Right lobe of liver (tissue), 6 donors: ENCODE results near the gene APBA2. TPM values are rescaled to one million over a fixed set of nuclear protein-coding genes. Genes with fewer than 3 reads are reported as not detected.

Source experiments
- ATAC-seq, 4 donors: fragments of 200-7000 bp; cut with Tn5 transposase; one replicate each; pipeline ENCODE4 v1.9.1; 2020; ENCODE audit warnings: mild to moderate bottlenecking in 4 of 4, moderate library complexity in 4 of 4
- DNase-seq, 3 donors: peaks; one replicate each; pipeline ENCODE4 v3.0.0-alpha.2; 2020
- H3K27ac ChIP-seq, 3 donors: fragments of 200-600 bp; one replicate each; pipeline ENCODE4 v1.8.0; 2022
- H3K27me3 ChIP-seq, 2 donors: fragments of 200-600 bp; one replicate each; pipeline ENCODE4 v1.8.0; 2022
- H3K36me3 ChIP-seq, 4 donors: fragments of 200-600 bp; sonication (generic) in 1 of 4; one replicate each; pipeline versions ENCODE4 v1.5.1 to v1.8.0; 2017 to 2022; ENCODE audit warnings: control low read depth in 1 of 4
- H3K4me1 ChIP-seq, 4 donors: fragments of 200-600 bp; sonication (generic) in 1 of 4; one replicate each; pipeline versions ENCODE4 v1.5.1 to v1.8.0; 2017 to 2022; ENCODE audit warnings: control low read depth in 1 of 4
- H3K4me3 ChIP-seq, 3 donors: fragments of 200-600 bp; one replicate each; pipeline ENCODE4 v1.8.0; 2022
- H3K9me3 ChIP-seq, 4 donors: fragments of 200-600 bp; sonication (generic) in 1 of 4; one replicate each; pipeline versions ENCODE4 v1.5.1 to v1.8.0; 2017 to 2022; ENCODE audit warnings: control low read depth in 1 of 4
- POLR2A ChIP-seq: fragments of 450-650 bp; IDR thresholded peaks from one replicate; pipeline ENCODE4 v1.6.1; 2017; ENCODE audit warnings: antibody characterized with exemption, mild to moderate bottlenecking
- WGBS: methylation state at CpG from one replicate; pipeline ENCODE4 v1.1.6; 2018; ENCODE audit warnings: low coverage, low lambda C conversion rate; ENCODE audit not compliant: insufficient coverage; ENCODE audit errors: missing lambda C conversion rate; 5-methylcytosine and 5-hydroxymethylcytosine counted together
- intact Hi-C, 2 donors: fragments of 100-400 bp; cut with DNase I; formaldehyde crosslinking; loops; one replicate each; pipeline versions ENCODE4 v1.11.2 to v1.14.1; 2022
- total RNA-seq, 6 experiments: library from RNA; depleted of rRNA in 2 of 6; stranded (reverse); fragments of >200 nt in 2 of 6; fragmentation: NEBNext Ultra II Directional in 3 of 6; extraction: Animal tissue kit (Norgen Biotek cat#: 25700) in 3 of 6; gene quantifications; one replicate each; pipeline versions ENCODE4 v1.1.0 to v1.2.4, GENCODE V29; 2016 to 2023
- TF ChIP-seq, protein P1 (sequence below), 4 donors: fragments of 200-600 bp in 3 of 4; fragments of 450-650 bp in 1 of 4; IDR thresholded peaks; one replicate each; pipeline versions ENCODE4 v1.5.1 to v1.8.0; 2016 to 2022; ENCODE audit warnings: antibody characterized with exemption in 4 of 4, mild to moderate bottlenecking in 2 of 4
- donor health status: DM: no; HTN: yes; CAD: no.
- donor health status: DM: no; HTN: no; CAD: no.
- donor health status: DM: no; HTN: no; CAD: no.
- donor health status: DM: no; HTN: yes; CAD: no.
- donor health status: DM: no; HTN: yes; CAD: no.

The APBA2 gene
- total RNA-seq, 6 experiments from 2014 or later, result 0.51 to 0.75 (median 0.69) TPM

DNA sequence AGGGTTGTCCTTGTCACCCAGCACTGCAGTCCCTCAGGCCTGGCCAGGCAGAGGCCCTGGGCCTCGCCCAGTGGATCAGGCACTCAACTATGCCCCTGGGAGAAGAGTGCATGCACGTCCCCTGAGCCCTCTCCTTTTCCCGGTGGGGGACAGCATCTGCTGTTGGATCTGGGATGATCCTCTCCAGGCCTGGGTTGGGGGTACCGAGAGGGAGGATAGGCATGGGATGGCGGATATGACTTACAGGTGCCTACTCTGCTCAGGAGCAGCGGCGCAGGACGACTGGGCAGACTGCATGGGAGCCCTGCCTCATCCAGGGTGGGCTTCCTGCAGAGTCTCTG is 9.0 kb upstream of the APBA2 start:
- no peak overlapping the region for H3K27ac ChIP-seq
- H3K4me3 ChIP-seq, result no peak overlapping the region
- H3K36me3 ChIP-seq, result no peaks in the 10 kb centered on the region
- 83% methylated on average over 1 of the region's 8 CpGs for WGBS
- no peaks in the 10 kb centered on the region for H3K4me1 ChIP-seq
- no peak for TF ChIP-seq POLR2A
- TF ChIP-seq, protein P1, sequence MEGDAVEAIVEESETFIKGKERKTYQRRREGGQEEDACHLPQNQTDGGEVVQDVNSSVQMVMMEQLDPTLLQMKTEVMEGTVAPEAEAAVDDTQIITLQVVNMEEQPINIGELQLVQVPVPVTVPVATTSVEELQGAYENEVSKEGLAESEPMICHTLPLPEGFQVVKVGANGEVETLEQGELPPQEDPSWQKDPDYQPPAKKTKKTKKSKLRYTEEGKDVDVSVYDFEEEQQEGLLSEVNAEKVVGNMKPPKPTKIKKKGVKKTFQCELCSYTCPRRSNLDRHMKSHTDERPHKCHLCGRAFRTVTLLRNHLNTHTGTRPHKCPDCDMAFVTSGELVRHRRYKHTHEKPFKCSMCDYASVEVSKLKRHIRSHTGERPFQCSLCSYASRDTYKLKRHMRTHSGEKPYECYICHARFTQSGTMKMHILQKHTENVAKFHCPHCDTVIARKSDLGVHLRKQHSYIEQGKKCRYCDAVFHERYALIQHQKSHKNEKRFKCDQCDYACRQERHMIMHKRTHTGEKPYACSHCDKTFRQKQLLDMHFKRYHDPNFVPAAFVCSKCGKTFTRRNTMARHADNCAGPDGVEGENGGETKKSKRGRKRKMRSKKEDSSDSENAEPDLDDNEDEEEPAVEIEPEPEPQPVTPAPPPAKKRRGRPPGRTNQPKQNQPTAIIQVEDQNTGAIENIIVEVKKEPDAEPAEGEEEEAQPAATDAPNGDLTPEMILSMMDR (IDR thresholded peaks at IDR 0.05), result no peak
- intact Hi-C loops, result no loop called here
- ATAC-seq (no peak), DNase-seq (no peak)
- no peaks in the 10 kb centered on the region for H3K9me3 ChIP-seq
- no peaks in the 10 kb centered on the region for H3K27me3 ChIP-seq

DNA sequence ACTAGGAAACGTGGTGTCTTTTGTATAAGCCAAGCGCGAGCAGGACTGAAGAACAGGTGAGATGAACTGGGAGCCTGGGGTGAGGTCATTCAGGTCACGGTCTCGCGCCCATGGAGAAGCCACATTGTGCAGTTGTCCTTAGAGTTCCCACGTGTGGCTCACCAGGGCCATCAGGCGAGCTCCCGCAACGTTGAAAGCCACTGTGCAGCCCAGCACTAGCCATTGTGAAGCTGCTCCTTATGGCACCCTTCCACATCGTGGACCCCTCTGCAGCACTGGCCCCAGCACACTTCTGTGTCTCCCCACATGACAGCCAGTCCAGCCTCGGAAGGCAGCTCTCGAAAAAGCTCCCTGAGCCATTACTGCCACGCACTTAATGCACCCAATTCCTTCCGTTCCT is 7.6 kb upstream of the APBA2 start:
- Histone ChIP-seq H3K9me3 (no peaks in the 10 kb centered on the region), H3K36me3 (no peaks in the 10 kb centered on the region), H3K4me1 (no peaks in the 10 kb centered on the region), H3K27ac (no peak overlapping the region), H3K27me3 (no peaks in the 10 kb centered on the region), H3K4me3 (no peak overlapping the region)
- TF ChIP-seq, protein P1 (IDR thresholded peaks at IDR 0.05), result no peak
- no peak for TF ChIP-seq POLR2A
- 89% methylated on average over 7 of the region's 15 CpGs for WGBS
- no peak for DNase-seq
- ATAC-seq, result no peak
- intact Hi-C loops, result no loop called here

DNA sequence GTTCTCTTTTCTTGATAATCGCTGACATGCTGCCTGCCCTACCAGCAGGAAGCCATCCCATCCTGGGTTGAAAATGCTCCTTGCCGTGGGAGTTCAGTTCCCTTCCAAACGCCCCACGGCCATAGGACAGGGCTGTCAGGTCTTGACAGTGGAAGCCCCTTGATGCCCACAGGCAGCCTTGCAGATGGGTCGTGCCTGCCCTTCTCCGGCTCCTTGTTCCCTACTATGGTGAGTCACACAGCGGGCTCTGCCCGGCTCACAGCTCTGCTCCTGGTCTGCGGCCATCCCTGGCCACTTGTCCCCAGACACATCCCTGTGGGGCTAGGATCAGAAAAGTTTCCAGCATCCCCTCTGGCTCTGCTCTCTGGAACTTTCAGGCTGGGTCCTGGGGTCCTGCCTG is 6.2 kb upstream of the APBA2 start:
- Histone ChIP-seq H3K27ac (no peak overlapping the region), H3K36me3 (no peaks in the 10 kb centered on the region), H3K9me3 (no peaks in the 10 kb centered on the region), H3K4me3 (no peak overlapping the region), H3K27me3 (no peaks in the 10 kb centered on the region), H3K4me1 (no peaks in the 10 kb centered on the region)
- no peak for ATAC-seq
- no peak for DNase-seq
- no CpG with 5 or more reads among the region's 9 CpGs for WGBS
- intact Hi-C loops, result no loop called here
- TF ChIP-seq, protein P1 (IDR thresholded peaks at IDR 0.05), result no peak
- no peak for TF ChIP-seq POLR2A

DNA sequence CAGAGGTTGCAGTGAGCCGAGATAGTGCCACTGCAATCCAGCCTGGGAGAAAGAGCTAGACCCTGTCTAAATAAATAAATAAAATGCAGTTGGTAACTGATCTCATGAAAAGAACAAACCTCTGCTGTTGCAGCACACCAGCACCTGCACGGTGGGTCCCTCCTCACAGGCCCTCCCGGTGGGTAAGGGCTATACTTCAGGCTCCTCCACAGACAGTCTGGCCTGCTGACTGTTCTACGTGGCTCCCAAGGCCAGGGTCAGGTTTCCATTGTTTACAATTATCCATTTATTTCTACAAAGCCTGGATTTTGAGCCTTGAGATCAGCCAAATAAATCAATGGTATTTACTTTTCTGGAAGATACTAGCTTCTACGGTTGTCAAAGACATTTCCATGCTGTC is 5.1 kb upstream of the APBA2 start:
- no peak for ATAC-seq
- no peak for DNase-seq
- WGBS, result 43% methylated on average over 3 of the region's 5 CpGs
- Histone ChIP-seq H3K4me3 (no peak overlapping the region), H3K27me3 (no peaks in the 10 kb centered on the region), H3K9me3 (no peaks in the 10 kb centered on the region), H3K27ac (no peak overlapping the region), H3K36me3 (no peaks in the 10 kb centered on the region), H3K4me1 (no peaks in the 10 kb centered on the region)
- TF ChIP-seq POLR2A, result no peak
- TF ChIP-seq, protein P1 (IDR thresholded peaks at IDR 0.05), result no peak
- intact Hi-C loops, result no loop called here

DNA sequence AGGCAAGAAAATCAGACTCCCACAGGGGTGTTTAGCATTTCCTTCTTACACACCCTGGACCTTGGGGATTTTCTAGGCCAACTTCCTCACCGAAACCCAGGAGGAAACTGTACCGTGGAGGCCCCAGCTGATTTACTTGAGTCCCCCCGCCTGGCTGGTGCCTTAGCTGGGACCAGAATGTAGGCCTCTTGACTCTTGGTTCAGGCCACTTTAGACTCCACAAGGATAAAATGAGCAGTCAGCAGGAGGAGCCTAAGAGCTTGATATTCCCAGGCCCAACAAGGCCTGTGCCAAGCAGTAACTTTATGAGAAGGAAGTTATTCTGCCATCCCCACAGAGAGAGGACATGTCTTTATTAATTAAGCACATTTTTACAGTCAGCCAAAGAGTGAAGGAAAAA is 4.6 kb upstream of the APBA2 start:
- Histone ChIP-seq H3K9me3 (no peaks in the 10 kb centered on the region), H3K4me3 (no peak overlapping the region), H3K27me3 (no peaks in the 10 kb centered on the region), H3K4me1 (no peaks in the 10 kb centered on the region), H3K27ac (no peak overlapping the region), H3K36me3 (no peaks in the 10 kb centered on the region)
- DNase-seq, result no peak
- ATAC-seq, result peak in 1 of 4 donors; percentile 17
- TF ChIP-seq, protein P1 (IDR thresholded peaks at IDR 0.05), result no peak
- no peak for TF ChIP-seq POLR2A
- intact Hi-C loops, result no loop called here
- WGBS, result 78% methylated on average over 3 of the region's 3 CpGs
